ENCODE results near the gene THRB.

THRB gene

DNA sequence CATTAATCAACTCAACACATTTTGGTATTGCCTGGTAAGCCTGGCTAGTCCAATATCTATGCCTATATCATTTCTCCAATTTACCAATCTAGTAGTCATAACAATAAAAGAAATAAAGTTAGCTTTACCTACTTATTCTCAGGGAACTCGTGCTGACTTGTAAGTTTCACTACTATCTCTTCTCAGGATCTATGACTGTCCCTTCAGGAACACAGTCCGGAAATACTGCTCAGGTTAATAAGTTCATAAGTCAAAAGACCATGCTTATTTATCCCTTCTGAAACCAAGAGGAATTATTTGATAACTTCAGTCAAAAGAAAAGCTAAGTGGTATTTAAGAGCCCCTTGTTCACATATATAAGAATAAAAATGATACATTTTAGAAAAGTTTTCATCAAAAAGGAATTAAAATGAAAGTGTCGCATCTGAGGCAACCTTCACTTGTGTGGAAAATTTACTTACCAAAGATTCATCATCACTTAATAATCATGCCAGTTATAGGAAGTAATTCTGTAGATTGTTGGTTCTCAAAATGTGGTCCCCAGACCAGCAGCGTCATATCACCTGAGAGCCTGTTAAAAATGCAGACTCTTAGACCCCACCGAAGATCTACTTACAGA is 15.5 kb upstream of the THRB start:
- DNase-seq: no peak

DNA sequence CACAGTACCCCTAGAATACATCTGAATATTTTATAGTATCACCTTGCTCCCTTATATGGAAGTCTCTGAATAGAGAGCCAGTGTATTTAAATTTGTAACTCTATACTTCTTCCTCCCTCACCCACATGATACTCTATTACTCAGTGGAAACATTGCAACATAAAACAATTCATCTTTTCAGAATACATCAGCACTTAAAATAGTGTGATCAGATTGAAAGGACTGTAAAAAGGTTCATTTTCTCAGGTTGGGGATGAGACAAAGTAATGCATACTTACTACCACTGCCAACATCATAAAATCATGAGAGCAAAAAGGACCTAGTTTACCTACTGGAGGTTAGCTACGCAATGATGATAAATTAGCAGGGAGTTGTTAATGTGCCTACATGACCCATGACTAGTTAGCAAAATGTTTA is 13.8 kb upstream of the THRB start:
- no peak for DNase-seq

DNA sequence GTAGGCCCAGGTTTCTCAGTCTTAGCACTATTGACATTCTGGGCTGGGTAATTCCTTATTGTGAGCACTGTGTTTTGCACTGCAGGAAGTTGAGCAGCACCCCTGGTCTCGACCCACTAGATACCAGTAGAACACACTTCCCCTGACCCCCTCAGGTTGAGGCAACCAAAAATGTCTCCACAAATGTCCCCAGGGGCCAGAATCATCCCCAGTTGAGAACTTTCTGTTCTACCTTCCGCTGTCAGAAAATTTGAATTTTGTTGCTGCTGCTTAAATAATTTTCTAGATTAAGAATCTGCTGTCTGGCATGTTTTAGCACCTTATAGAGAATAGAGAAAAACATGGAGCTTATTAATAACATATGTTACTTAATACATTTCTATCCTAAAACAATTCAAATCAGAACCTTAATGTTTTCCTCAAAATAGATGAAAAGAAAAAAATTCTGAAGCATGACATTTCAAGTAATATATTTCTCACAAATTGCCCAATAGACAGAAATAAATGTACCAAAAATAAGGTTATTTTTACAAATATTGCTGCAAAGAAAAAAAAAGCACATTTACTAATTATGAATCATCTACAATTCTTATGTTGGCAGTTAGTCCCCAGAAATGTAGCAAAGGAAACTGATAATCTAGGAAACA is 13.2 kb upstream of the THRB start:
- DNase-seq: no peak

DNA sequence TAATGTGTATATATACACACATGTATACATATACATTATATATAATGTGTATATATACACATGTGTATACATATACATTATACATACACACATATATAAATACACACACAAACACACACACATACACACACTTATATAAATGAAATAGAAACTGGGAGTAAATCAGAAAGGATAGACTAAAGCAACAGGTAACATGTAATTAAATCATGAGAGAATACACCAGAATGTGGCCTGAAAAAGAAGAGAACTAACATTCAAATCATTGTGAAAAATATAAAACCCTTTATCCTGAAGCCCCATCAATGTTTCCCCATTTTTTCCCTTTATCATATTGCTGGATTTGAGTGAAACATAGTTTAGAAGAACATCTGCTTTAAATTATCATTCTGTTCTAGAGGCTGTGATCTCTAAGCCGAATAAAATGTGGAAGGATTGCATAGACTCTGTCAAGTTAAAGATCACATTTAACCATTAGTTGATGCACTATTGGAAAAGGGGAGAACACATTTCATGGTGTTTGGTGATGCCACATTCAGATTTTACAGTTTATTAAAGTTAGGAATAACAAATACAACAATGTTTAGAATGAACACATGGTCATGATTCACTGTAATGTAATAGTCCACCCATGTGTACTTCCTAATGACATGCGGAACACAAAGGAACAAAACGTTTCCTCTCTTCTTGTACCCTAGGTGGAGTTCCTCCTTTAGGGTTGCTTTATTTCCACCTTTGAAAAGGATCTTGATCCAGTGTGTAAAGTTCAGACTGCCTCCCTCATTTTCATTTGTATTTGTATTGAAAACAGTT is 12.5 kb upstream of the THRB start:
- DNase-seq: no peak

DNA sequence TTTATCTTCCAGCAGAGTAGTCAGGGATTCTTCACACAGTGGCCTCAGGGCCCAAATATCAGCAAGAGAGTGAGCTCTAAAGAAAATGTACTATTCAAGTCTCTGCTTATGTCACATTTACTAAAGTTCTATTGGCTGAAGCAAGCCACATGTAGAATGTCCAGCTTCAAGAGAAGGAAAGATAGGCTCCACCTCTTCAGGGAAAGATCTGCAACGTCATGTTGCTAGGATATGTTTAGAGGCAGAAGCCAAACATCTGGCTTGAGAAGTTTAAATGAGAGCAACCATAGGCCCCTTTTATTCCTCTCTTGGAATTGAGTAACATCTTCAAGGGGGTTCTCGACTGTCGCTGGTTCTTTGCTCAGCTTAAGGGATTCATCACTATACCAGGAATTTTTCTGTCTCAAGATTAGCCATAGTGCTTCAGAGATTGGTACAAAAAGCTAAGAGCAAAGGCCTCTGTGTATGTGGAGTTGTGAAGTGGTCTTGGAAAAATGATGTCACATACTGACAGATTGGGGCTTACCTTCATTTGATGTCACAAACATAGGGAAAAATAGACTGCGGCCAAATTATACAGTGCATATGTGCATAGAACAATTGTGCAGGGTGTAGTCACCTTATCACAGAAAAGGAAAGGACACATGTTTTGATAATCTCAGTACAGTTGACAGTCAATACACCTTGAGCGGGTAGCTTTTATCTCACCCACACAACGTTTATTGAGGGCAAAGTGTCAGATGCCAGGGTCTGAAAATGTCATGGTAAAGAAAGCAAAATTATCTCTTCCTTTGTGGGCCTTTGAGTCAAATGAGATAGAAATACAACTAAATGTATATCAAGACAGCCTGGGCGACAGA is 11.3 kb upstream of the THRB start:
- DNase-seq: no peak

DNA sequence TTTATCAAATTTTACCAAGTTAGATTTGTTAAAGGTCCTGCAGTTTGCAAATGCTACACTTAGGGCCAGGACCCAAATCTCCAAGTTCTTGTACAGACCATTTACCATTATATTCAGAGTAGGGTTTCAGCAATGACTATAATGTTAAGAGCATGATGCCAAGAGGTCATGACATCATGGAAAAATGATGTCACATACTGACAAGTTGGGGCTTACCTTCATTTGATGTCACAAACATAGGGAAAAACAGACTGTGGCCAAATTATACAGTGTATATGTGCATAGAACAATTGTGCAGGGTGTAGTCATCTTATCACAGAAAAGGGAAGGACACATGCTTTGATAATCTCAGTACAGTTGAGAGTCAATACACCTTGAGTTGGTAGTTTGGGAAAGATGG is 10.1 kb upstream of the THRB start:
- DNase-seq: no peak

DNA sequence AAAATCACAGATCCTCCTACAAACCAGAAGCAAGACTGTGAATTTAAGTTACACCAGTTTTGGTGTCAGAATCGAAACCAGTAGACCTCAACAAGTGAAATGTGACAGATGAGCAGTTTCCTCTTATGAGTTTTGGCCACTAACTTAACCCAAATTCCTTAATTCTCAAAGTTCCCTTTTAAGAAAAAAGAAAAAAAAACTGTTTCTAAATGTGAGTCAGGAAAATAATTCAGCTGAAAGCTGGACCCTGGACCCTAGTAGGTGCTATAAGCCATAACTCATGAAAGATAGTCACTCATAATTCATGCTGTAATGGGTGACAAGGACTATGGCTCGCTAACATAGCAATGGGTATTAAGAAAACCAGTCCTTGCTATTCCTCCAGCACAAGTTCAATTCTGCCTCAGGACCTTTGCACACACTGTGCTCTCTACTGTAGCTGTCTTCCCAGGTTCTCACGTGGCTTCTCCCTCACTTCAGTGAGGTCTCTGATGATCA is 9.0 kb upstream of the THRB start:
- DNase-seq: no peak

DNA sequence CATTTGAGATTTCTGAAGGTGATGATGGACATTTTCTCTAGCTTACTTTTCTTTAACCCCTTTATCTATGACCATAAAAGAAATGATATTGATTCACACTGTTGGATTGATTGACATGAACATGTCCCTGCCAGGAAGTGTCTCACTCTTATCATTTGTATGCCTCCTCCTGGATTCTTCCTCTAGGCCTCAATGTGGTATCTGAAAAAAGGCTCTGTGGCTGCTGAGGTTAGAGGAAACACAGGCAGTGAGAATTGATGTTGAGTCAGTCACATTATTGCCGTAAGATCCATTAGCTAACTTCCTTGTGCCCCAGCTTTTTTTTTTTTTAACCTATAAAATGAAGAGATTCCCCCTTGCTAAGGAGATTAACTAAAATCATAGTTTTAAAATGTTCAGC is 8.0 kb upstream of the THRB start:
- no peak for DNase-seq

DNA sequence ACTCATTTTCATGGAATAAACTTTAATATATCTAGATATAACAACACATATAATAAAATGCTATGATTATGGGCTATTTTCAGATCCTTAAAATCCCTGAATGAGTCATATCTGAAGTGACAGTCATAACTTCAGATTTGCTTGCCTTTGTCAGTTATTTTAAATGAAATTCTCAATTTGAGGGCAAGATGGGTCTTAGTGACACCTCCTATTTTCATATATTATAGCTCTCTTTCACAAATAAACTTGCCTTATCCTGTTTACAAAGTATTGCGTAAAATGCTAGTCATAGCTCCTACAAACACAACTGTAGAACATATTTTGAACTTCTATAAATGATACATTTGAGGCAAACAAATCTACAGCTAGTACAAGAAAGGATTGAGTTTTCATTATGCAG is 6.2 kb upstream of the THRB start:
- no peak for DNase-seq

DNA sequence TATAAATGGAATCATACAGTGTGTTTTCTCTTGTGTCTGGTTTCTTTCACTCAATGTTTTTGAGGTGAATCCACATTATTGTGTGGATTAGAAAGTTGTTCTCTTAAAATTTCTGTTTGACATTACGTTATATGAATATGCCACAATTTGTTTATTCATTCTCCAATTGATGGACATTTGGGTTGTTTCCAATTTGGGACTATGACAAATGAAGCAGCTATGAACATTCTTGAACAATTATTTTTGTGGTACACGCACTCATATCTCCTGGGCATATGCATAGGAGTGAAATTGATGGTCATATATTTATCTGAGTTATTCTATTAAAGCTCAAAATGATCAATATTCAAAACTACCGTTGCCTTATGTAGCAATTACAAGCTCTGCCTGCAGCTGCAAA is 5.3 kb upstream of the THRB start:
- no peak for DNase-seq

DNA sequence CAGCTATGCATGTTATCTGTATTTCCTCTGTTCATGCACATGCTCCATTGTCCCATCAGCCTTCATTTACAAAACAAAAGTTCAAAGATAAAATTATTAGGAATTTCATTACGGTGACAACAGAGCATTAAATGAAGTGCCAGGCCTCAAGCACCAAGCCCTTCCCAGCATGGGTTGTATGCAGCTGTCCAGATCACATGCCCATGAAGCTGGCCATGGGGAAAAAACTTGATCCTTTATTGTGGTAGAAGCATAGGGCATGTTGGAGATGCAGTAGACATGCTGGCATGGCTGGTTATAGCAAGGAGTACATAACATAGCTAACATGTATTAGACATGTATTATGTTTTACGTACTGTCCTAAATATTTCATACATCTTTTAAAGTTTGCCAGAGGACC is 4.1 kb upstream of the THRB start:
- no peak for DNase-seq

DNA sequence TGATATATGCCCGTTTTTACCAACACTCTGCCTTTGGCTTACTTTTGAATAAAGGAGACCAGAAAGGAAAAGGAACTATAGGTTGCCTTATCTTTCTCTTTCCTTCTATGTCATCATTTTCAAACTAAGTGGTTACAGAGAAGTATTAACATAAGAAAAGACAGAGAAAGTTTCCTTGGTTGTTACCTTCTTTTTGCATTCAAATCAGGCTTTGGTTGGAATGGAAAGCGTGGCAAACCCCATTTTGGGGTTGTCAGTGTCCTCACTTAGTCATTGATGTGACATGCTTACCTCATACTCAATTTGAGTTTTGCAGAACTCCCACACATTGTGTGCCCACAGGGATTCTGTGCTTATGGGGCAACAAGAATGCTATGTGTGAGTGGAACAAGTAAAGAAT is 3.7 kb upstream of the THRB start:
- DNase-seq: no peak

DNA sequence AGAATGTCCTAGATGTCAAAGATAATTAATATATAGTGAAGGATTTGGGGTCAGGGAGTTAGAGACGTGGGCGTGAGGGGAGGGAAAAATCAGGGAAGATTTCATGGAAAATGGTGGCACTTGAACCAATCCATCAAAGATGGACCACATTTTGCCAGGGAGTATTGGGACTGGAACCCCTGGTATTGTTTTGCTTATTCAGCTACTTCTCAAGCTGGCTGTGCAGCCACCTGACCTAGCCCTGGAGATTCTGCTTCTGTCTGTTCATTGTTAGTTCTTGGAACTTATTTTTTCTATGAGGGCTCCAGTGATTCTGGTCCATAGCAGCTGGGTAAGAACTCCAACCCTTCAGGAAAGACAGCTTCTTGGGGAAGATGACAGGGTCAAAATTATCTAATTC is 3.3 kb upstream of the THRB start:
- no peak for DNase-seq

DNA sequence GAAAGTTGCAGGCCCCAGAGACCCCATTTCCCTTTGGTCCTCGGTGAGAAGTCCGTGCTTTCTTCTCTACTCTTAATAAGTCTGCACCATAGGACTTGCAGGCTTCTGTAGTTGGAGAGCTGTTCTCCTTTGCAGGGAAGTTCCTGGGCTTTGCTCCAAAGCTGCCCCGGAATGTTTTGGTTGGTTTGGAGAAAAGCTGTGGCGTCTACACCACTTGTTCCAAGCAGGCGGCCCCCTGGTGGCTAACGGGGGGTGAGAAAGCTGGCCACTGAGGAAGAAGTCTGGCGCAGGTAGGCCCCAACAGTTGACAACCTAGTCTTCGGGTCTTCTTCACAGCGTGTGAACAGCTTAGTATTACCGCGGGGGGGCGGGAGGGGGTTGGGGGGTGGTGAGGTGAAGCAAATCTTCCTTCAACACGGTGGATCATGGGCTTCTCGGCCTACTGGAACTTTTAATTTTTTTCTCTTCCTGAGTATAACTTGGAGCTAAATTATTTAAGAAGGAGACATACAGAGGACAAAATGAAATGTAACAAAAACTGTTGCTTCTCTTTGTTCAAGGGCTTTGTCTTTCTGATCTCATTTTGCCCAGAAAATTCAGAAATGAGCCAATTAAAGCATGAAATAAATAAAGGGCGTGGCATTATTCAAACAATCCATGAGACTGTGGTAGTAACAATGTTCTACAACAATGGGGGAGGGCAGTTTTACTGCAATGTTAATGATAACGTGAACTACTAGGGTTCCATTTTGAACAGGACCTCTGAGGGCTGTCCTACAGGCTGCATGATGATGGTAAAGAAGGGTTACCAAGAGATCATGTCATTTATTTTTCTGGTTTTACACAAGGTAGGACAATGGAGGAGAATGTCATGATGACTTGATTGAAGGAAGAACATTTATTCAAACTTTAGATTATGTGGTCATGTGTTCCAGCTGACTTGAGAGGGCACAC is 2.2 kb upstream of the THRB start:
- no peak for DNase-seq

DNA sequence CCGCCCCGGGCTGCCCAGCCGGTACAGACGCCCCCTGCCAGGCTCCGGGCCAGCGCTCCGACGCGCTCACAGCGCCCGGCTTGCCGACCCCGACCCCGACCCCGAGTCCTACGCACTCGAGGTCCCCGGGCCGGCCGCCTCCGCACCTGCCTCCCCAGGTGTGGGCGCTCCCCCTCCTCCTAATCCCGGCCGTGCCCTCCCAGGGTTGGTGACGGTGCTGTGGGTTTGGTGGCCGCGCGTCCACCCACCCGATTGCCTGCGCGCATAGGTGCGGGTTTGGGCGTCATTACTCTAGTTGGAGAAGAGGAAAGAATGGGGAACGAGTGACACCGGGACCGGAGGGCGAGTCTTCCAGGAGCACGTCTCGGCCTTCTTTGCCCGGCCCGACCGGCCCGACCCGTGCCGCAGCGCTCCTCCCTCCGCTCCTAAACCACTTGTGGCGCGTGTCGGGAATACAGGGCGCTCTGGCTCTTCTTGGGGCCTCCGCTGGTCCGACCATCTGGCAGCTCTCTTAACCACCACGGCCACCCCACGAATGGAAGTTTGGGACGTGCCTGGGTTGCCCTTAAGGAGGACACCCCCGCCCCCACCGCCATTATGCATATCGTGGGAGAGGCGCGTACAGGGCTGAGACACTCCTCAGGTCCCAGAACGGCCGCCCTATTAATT is 810 bp upstream of the THRB start:
- no peak for DNase-seq

DNA sequence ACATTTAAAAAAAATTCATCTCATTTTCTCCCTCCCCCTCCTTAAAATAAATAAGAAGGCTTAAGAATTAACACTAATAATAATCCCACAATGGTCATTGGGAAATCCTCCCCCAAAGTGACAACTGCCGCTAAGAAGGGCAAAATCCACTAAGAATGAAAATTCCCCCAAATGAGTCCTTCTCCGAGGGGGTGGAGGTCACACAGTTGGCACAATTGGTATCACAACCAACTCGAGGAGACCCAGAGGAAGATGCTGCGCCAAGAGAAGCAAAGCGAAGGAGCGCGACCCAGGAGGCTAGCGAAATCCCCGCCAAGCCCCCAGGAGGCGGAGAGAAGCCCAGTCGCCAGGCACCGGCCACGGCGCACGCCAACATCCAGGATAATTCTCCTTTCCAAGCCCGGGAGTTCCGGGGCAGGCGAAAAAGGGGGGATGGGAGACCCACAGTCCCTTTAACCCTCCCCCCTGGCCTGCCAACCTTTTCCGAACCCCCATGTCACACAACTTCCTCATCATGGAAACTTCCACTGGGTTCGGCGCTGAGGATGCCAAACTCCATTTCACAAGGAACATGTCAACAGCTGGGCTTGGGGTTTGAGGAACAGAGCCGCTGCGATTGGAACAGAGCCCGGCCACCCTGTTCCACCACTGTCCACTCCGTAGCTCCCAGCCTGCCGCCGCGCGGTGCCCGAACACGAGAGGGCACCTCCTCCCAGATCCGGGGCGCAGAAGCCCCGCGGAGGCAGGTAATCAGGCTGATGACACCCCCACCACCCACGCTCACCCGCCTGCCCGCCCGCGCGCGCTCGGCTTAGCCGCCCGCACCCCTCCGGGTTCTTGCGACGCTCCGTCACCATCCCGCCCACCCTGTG is 668 bp downstream of the THRB start:
- DNase-seq: no peak

DNA sequence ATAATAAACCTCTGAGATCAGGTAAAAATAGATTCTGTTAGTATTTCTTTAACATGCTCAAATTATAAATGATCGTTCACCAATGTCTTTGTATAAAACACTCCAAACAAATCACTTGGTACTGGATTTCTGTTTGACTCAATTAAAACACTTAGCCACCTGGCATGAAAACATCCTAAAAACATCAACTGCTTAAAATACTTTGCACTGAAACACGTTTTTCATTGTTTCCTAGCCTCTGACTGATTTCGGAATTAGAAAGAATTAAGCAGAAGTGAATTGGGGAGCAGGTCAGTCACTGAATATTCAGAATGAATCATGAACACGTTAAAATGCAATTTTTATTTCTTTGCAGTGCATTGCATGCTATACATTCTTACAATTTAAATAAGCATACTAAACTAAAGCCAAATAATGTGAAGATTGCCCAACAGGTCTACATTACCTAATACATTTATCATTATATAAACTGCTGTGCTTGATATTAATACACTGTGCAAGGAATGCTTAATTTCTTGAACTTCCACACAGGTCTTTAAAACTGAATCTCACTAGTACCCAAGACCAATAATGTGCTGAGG is 1.6 kb downstream of the THRB start:
- no peak for DNase-seq

DNA sequence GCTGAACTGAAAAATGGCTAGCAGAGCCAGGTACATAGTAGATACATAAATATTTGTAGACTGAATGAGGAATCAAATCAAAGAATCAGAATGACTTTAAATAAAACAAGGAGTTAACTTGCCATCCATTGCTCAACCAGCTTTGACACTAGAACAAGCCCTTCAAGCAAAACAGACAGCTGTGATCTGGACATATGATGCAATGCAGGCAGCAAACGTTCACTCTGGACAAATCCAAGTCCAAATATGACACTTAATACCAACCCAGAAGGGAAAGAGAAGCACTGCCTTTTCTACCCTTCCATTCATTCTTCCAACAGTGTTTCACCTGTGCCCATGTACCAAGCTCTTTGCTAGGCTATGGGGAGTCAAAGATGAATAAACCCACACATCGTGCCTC is 4.5 kb downstream of the THRB start:
- no peak for DNase-seq

DNA sequence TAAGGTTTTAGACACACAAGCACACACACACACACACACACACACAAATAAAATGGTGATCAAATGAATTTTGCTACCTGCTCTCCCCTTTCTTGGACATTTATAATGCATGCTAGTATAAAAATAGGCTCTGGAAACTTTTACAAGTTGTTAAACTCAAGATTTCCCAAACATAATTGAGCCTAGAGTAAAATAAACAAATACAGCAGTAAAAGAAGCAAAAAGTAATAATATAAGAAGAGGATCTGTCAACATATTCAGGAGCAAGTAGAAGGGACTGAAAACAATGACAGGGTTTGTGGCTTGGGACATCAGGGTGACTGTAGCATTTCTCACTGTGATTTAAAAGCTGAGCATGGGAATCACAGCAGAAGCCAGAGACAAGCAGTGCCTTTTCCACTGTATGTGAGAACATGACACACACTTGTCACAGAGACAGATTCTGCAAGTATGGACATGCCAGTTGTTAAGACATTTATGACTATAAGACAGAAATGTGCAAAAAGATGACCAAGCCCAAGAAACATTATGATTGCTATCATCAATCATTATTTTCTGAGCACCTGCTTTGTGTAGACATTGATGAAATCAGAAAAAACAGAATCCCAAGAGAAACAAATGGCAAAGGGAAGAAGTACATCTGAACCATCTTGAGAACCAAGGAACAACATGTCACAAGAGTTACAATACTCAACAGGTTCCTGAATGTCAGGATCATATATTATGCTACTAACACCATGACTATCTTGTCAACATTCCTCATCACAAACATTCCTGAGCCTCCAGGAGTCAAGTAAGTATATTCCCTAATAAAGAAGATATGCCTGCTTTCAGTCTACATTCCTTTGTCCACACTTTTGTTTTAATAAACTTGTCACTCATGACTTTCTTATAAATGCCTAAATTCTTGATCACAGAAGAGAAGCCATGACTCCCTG is 7.1 kb downstream of the THRB start:
- no peak for DNase-seq

All from activated CD4-positive, alpha-beta T cell treated with anti-CD3 and anti-CD28 coated beads, Interleukin-2, amount 50 U/mL, for 1 hour (primary cell).